Medulla oblongata (tissue), 1 donor: Measurements from ENCODE around the gene RASAL2.
"Not testable (repeated sequence)": the region's sequence is repeated elsewhere in the genome, so short reads cannot be mapped to it uniquely, and the experiment has no call there.

ENCODE experiments used
- DNase-seq: peaks from one replicate; pipeline ENCODE4 v3.0.0-alpha.2; 2015; ENCODE audit errors: extremely low spot score

The RASAL2 gene

GRCh38 chr1:178490967-178491366 is 397.1 kb downstream of the RASAL2 start:
- no peak for DNase-seq

- no peak for DNase-seq
Measured at GRCh38 chr1:178491721-178492120, 397.8 kb downstream of the RASAL2 start.

GRCh38 chr1:178492341-178492740 is 398.4 kb downstream of the RASAL2 start:
- no peak for DNase-seq

- no peak for DNase-seq
Measured at GRCh38 chr1:178493301-178493741, 399.4 kb downstream of the RASAL2 start.

GRCh38 chr1:178494569-178494971 is 400.7 kb downstream of the RASAL2 start:
- DNase-seq = no peak

GRCh38 chr1:178495158-178495557 is 401.3 kb downstream of the RASAL2 start:
- DNase-seq = no peak

- no peak for DNase-seq
Measured at GRCh38 chr1:178495741-178496409, 402.0 kb downstream of the RASAL2 start.

- DNase-seq = no peak
Measured at GRCh38 chr1:178496410-178497135, 402.7 kb downstream of the RASAL2 start, which contains the start of gene CLEC20A. Gene CLEC20A, minus strand, starts transcription at chr1:178496964. Its CDS starts 25 bp downstream, at chr1:178496939.

- no peak for DNase-seq
Measured at GRCh38 chr1:178497903-178498478, 404.1 kb downstream of the RASAL2 start.

- DNase-seq = no peak
Measured at GRCh38 chr1:178498896-178499675, 405.2 kb downstream of the RASAL2 start.

GRCh38 chr1:178500091-178500770 is 406.3 kb downstream of the RASAL2 start:
- DNase-seq = no peak

GRCh38 chr1:178500936-178501554 is 407.1 kb downstream of the RASAL2 start:
- no peak for DNase-seq

GRCh38 chr1:178501705-178502329 is 407.9 kb downstream of the RASAL2 start:
- peak; percentile 76 for DNase-seq

GRCh38 chr1:178502330-178502714 is 408.4 kb downstream of the RASAL2 start:
- no peak for DNase-seq

GRCh38 chr1:178502856-178503255 is 409.0 kb downstream of the RASAL2 start:
- DNase-seq = no peak

- not testable (repeated sequence) for DNase-seq
Measured at GRCh38 chr1:178503316-178503715, 409.4 kb downstream of the RASAL2 start.

- no peak for DNase-seq
Measured at GRCh38 chr1:178503849-178504248, 409.9 kb downstream of the RASAL2 start.

GRCh38 chr1:178504286-178504685 is 410.4 kb downstream of the RASAL2 start:
- DNase-seq = no peak

- DNase-seq = no peak
Measured at GRCh38 chr1:178506177-178506576, 412.3 kb downstream of the RASAL2 start.

- no peak for DNase-seq
Measured at GRCh38 chr1:178506669-178507068, 412.8 kb downstream of the RASAL2 start.
